Measurements from ENCODE around the gene LCN12.

- TF ChIP-seq CTCF (optimal IDR thresholded peaks at IDR 0.05 in 1 of 3, IDR thresholded peaks at IDR 0.05 in 1 of 3, conservative IDR thresholded peaks at IDR 0.05 in 1 of 3; ENCODE audit: extremely low read depth in 1 of 3, insufficient read depth in 2 of 3, low read length in 3 of 3) (no peak), EZH2 (IDR thresholded peaks at IDR 0.05; ENCODE audit: low read length) (no peak)
Measured at GRCh38 chr9:136903041-136903554, 49.0 kb upstream of the LCN12 start.
